COLO829 (cell line): Measurements from ENCODE around the gene MPP3.

Experiments
- DNase-seq: peaks from one replicate; pipeline ENCODE4 v3.0.0; 2012; ENCODE audit warnings: low spot score

The MPP3 gene

DNA sequence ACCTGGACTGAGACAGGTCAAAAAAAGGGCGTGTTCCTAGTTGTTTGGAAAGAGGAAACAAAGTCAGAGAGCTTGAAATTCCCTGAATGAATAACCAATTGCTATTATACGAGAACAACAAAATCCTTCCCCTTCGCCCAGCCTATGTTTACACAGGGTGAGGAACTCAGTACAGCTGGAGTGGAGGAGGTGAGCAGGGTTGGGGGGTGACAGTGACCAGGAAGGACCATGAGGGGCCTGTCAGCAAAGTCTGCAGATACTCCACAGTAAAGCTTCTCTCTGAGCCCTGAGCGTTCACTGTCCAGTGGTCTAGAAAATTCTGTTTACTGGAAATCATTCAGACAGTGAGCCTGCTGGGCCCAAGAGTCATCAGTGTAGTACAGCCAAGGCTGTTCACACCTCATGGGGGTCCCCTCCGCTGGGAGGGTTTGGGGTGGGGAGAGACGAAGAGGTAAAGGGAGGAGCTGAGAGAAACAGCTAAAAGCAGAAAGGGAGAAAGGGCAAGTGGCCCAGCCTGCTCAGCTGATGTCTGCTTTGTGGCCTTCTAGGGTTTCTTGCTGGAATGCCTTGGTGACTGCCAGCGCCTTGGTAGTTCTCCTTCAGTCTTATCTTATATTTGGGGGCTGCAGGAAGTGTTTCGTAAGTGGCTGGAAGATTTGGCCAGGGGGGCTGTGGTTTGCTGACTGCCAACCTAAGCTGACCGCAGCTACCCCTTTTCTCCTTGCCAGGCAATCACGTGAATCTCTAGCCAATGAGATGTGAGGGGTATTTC lies 59.9 kb downstream of the MPP3 start:
- DNase-seq = no peak

DNA sequence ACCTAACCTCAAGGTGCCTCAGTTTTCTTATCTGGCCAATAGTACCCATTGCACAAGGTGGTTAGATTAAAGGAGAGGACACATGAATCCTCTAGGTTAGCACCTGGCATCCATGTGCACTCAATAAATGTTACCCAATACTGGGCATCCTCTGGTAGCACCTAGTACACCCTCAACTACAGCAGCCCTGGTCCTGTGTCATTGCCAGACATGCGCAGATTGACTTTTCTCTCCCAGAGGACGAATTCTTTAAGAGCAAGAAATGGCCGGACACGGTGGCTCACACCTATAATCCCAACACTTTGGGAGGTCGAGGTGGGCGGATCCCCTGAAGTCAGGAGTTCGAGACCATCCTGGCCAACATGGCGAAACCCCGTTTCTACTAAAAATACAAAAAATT lies 61.5 kb downstream of the MPP3 start:
- DNase-seq = no peak

DNA sequence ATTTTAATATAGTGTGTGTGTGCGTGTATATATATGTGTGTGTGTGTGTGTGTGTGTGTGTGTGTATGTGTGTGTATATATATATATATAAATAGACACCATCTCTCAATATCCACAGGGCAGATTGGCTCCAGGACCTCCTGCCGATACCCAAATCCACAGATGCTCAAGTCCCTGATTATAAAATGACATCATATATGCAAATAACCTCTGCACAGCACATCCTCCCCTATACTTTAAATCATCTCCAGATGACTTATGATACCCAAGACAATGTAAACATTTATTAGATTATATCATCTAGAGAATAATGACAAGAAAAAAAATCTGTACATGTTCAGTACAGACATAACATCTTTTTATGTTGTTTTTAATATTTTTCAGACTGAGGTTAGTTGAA lies 62.0 kb downstream of the MPP3 start:
- DNase-seq = no peak

DNA sequence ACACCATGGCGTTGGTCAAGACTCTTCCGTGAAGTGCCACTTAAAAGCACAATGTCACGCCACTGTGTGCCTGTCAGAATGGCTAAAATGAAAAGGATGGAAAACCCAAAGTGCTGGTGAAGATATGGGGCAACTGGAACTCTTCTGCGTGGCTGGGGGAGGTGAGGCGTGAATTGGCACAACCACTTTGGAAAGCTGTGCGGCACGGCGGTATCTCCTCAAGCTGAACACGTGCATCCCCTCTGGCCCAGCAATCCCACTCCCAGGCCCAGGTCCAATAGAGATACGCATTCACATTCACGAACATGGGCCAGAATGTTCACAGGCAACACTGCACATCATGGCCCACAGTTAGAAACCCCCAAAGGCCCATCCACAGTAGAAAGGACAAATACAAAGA lies 63.1 kb downstream of the MPP3 start:
- no peak for DNase-seq

DNA sequence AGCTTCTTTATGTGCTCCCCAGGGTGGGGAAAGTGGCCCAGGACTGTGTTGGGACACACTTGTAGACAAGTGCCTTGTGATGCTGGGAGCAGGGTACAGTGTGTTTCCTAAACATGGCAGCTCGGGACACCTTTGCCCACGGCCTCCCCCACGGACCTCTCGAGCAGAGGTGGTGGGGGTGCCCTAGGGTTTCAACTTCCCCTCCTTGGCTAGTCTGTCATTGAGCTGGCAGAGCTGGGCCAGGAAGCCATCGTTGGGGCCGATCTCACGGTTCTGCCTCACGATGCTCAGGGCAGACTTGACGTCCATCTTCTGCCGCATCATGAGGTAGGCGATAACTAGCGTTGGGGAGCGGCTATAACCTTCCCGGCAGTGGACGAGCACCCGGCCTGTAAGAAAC lies 63.5 kb downstream of the MPP3 start:
- DNase-seq = no peak

DNA sequence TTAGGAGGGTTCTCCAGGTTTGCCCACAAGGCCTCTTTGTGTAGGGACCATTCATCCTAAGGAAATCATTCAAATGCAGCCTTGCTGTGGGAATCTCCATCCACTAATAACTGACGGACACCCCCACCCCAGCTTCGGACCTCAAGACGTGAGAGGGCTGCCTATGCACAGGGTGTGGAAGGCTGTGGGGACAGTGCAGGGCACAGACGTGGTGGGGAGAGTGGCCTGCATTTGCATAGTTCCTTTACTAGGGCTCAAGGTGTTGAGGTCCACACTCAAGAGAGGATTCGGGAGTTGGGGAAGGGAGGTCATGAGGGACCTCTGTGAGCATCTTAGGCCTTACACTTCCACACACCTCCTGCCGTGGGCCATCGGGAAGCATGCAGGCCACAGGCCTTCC lies 64.0 kb downstream of the MPP3 start:
- DNase-seq = no peak

DNA sequence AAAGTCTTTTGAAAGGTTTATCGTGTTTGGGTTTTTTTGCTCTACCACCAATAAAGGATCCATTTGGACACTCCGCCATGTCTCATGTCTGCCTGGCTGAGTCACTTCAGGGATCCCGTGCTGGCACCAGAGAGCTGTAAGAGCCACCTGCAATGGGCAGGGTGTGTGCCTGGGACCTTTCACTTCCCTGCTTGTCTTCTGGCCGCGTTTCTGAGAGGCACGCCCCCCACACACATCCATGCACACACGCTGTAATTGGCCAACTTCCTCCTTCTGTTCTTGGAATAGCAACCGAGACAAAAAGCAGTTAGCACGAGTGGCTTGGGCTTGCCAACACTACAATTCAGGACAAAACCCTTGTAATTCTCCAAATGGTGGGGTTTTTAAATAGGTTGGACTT lies 64.6 kb downstream of the MPP3 start:
- no peak for DNase-seq

DNA sequence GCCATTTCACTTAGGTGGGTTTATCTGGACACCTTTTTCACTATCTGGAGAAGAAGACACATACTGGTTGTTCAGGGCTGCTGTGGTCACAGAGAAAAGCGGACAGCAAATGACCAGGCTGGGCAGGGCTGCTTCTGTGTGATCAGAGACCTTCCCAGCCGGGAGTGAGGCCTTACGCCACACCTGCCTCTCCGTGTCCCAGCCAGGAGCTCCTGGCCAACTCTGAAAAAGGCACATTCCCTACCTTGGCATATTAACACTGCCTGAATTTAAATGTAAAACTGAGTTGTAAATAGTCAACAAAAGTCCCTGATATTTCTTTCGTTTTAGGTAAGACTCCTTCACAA lies 65.3 kb downstream of the MPP3 start:
- DNase-seq = no peak

DNA sequence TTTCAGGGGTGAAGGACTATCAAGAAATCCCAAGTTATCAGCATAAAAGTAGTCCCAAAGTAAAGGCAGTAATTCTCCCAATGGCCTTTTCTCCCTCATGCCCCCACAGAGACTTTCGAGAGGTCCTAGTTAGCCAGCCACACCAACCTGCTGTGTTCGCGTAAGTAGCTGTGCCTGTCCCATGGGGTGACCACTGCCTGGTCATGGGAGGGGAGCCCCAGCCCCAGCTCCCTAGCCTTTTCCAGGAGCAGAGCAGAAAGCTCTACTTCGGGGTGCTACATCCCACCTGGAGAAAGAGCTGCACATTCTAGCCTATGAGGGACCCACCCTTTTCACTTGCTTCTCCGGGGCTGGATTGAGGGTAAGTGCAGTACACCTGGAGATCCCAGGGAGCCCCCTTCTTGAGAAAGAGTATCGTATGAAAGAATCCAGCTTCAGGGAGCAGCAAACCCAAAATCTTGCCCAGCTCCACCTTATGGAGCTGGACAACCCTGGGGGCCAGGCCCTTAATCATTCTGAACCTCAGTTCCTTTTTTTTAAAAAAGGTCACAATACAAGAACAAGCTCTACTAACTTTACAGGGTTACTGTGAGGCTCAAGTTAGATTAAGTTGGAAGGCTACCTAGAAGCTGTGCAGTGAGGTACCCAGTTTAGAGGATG lies 65.8 kb downstream of the MPP3 start:
- DNase-seq = no peak

DNA sequence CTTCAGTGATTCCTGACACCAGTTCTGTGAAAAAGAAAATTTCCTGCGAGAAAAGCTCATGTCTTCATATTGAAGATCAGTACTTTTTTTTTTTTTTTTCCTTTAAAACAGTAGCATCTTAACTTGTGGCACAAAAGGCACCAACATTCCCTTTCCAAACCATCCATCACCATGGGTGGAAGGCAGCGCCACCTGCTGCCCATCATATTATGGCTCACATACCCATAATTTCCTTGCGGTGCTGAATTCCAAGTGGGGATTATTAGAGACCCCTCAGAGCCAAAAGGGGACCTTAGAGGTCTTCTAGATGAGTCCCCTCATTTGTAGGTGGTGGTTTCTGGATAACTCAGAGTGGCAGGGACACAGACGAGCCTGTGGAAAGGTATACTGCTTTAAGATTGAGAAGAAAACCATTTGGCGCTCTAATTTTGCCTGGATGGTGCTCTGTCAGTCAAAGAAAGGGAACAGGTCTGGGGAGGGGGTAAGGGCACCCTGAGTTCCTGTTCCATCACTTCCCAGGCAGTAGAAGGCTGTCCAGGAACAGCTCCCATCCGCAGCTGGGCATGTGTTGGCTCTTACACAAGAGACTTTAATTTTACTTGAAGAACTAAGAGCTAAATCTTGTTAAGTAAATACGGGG lies 66.4 kb downstream of the MPP3 start:
- DNase-seq = peak; percentile 58

DNA sequence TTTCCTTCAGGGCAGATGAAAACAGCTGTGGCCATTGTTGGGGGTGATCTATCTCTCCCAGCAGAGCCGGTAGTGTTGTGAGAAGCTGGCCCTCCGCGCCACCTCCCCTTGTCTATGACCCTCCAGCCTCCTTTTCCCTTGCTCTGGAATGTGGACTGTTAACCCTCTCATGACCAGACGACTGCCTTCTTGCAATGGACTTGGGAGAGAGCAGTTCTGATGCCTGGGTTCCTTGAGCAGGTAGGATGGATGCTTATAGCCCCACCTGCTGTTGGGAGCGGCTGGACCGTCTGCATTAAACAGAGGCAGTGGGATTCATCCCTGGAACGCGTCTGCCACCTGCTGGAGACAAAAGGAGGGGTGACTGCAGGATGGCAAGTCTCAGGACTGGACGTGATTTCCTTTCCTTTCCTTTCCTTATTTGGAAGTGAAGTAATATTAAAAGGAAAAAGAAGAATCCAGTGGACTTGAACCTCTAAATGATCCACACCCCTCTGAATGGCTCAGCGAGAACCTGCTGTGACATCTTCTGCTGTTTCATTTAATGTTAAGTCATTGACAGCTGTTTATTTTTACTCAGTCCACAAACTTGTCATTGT lies 72.6 kb downstream of the MPP3 start:
- peak; percentile 85 for DNase-seq

DNA sequence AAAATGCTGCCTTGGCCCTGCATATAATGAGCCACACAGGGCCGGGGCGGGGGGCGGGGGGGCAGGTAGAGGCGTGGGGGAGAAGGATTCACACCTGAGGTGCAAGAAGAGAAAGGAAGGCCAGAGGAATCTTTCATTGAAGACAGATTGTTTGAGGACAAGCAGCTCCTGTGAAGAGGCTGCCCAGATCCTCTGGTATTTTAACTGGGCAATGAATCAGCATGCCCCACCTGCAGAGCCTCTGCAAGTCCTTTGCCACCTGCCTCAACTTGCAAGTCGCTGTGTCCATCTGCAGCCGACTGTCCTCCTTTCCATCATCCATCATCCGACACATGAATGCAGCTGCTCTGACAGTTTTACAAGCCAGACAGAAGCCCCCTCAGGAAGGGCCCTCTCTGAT lies 73.1 kb downstream of the MPP3 start:
- no peak for DNase-seq

DNA sequence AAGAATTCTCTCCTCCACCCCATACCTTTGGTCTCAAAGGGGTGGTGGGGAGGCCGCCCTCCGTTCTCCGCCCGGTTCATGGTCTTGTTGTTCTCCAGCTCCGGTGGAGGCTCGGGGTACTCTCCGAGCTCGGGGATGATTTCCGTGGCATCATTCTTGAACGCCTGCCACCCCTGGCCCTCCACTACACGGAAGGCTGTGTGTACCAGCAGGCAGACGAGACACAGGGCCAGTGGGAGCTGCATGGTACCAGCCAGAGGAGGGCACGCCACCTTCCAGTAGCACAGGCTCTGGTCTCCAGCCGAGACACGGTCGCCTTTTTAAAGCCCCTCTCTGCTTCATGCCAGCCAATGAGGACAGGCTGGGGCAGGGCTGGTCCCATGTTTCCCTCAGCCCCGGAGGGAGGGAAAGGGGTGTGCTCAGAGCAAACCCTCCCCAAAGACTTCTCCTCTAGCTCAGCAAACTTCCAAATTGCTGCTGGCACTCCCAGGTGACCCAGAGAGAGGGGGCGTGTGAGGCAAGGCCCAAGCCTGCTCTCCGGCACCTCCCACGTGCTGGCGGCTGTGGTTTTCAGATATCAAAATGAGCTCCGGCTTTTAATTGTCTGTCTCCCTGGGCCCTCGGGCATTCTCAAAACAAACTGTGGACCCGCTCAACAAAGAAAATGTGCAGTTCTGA lies 74.3 kb downstream of the MPP3 start, which contains the start of gene SOST:
TSS of gene SOST (minus strand) at position 295 of the 678 bp plus-strand sequence. CDS start at position 245, 50 bp downstream.
- no peak for DNase-seq

DNA sequence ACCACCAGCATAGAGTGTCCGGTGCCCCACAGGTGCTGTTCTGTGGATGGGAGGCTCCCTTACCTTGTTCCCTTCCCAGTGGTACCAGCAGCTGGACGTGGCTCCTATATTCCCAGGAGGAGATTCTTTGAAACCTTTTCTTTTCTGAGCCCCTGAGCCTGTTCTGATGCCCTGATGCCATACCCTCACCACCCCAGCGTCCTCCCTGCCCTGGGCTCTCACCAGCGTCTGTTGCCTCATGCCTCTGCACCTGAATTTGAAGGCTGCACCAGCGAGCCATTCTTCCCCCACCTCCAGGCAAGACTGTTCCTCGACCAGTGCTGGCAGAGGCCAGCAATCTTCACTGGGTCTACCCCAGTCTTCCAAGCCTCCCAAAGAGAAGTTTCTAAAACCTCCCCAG lies 74.9 kb downstream of the MPP3 start:
- DNase-seq = no peak

DNA sequence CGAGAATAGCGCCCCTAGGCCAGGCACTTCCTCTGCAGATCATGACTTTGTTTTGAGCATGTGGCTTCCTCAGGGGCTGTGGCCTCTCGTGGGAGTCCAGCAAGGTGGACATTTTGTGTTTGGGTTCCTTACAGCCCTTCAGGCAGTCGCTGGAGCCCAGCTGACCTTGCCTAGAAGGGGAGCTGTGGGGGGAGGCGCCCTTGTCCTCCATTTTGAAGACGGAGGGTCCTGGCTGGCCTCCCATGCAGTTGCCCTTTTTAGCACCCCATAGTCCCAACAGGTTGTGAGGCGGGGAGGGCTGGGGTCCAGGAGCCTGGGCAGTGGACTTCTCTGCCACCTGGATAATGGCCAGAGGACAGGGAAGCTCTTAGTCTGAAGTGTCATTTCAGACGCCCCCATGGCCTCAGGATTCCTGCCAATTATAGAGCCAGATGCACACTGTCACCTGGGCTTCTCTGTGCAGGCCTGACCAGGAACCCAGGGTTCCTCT lies 75.7 kb downstream of the MPP3 start:
- DNase-seq = no peak

DNA sequence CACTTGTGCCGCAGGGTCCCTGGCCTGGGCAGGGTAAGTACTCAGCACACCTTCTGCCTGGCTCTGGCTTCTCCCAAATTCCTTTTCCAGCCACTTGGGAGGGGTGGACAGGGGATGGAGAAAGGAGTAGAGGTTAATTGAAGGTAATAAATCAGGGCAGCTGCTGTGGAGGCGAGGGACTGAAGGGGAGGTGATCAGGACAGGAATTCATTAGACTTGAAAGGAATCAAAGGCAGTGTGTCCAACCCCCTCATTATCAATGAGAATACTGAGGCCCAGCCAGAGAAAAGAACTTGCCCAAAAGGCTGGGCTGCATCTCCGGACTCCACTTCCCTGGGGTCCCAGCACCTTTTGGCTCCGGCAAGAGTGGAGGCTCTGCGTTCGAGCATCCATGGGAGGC lies 76.7 kb downstream of the MPP3 start:
- DNase-seq = no peak

DNA sequence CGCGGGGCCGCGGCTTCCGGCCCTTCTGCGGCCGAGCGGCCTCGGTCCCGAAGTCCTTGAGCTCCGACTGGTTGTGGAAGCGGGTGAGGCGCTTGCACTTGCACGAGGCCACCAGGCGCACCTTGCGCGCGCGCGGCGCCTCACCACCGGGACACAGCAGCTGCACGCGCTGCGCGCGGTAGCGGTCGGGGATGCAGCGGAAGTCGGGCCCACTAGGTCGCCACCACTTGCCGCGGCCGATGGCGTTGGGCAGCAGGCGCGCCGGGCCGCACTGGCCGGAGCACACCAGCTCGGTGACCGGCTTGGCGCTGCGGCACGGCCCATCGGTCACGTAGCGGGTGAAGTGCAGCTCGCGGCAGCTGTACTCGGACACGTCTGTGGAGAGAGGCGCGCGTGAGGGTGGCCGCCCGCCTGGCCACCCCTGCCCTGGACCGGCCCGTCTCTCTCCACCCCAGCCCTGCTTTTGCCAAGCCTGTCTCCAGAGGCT lies 77.5 kb downstream of the MPP3 start:
- DNase-seq = no peak

DNA sequence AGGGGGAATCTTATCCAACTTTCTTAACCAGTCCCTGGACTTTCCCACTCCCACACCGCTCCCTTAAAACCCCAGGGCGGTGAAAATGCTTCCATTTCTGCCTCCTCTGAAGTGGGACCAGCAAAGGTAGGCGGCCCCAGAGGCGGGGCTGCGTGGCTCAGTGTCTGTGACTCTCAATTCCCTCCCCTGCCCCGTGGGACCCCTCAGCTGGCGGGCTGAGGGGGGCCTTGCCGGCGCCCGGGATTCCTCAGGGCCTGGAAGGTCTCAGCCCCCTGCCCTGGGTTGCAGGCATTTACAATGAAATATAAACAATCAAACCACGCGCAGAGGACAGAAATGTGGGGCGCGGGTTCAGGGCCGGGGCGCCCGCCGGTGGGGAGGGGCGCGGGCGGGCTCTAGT lies 78.0 kb downstream of the MPP3 start:
- no peak for DNase-seq

DNA sequence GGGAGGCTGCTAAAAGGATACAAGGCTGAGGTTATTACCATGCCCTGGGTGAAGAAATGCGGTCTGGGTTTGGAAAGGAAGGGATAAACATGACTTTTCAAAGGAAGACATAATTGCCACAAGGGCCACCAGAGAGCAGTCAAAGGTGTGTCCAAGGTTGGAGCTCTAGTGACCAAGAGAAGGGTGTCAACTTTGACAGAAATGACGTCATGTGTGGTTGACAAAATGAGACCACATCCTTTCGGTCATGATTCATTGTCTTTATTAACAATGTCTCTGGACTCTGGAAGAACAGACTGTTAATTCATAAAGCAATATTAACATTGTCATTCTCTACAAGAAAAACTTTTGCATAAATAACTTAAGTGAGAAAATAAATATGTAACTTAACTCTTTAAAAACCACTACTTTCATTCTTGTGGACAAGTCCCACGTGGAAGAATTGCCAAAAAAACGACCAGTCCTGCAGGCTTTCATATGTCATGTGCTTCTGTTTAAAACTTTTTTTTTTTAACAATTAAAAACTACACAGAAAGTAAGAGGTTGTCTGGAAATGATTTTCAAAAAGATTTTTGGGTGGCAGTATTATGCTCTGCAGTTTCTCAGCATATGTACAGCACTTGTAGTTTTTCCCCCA lies 79.3 kb downstream of the MPP3 start:
- no peak for DNase-seq
